T-helper 2 cell treated with Interferon-gamma antibody and Interleukin-4, amounts not matched to agents 5 μg/mL and 100 μg/mL, for 36 hours (primary cell): ENCODE measurements around the gene NPAS3.

Source experiments
- DNase-seq: peaks from one replicate; pipeline ENCODE4 v3.0.0; 2021; ENCODE audit warnings: low spot score
- H3K27ac Mint-ChIP-seq: one replicate; pipeline ENCODE4 v1.8.0; 2021; ENCODE audit warnings: mild to moderate bottlenecking, mixed read lengths
- H3K27me3 Mint-ChIP-seq: one replicate; pipeline ENCODE4 v1.8.0; 2021; ENCODE audit warnings: low read depth, mixed read lengths
- H3K36me3 Mint-ChIP-seq: one replicate; pipeline ENCODE4 v1.8.0; 2021; ENCODE audit warnings: low read depth, mixed read lengths
- H3K4me1 Mint-ChIP-seq: one replicate; pipeline ENCODE4 v1.8.0; 2021; ENCODE audit warnings: low read depth, mixed read lengths
- H3K4me3 Mint-ChIP-seq: one replicate; pipeline ENCODE4 v1.8.0; 2022; ENCODE audit warnings: mild to moderate bottlenecking, moderate library complexity, mixed read lengths
- H3K9me3 Mint-ChIP-seq: one replicate; pipeline ENCODE4 v1.8.0; 2021; ENCODE audit warnings: mixed read lengths

NPAS3 gene

GRCh38 chr14:32968972-32969544 lies 30.4 kb downstream of the NPAS3 start:
- Mint-ChIP-seq H3K27me3 (no peaks in the 10 kb centered on the region), H3K4me1 (no peaks in the 10 kb centered on the region), H3K9me3 (no peaks in the 10 kb centered on the region), H3K4me3 (no peak overlapping the region), H3K36me3 (no peaks in the 10 kb centered on the region), H3K27ac (no peak overlapping the region)
- DNase-seq: no peak

- H3K4me3 Mint-ChIP-seq: no peak overlapping the region
- H3K27me3 Mint-ChIP-seq: no peaks in the 10 kb centered on the region
- H3K36me3 Mint-ChIP-seq: no peaks in the 10 kb centered on the region
- H3K9me3 Mint-ChIP-seq: no peaks in the 10 kb centered on the region
- no peak for DNase-seq
- H3K4me1 Mint-ChIP-seq: no peaks in the 10 kb centered on the region
- H3K27ac Mint-ChIP-seq: no peak overlapping the region
These were observed 39.2 kb downstream of the NPAS3 start for GRCh38 chr14:32977913-32978312.

- Mint-ChIP-seq H3K27ac (no peak overlapping the region), H3K4me1 (no peaks in the 10 kb centered on the region), H3K4me3 (no peak overlapping the region), H3K9me3 (no peaks in the 10 kb centered on the region), H3K36me3 (no peaks in the 10 kb centered on the region), H3K27me3 (no peaks in the 10 kb centered on the region)
- no peak for DNase-seq
These were observed 40.1 kb downstream of the NPAS3 start for GRCh38 chr14:32978691-32979255.

- Mint-ChIP-seq H3K27ac (no peak overlapping the region), H3K4me1 (no peaks in the 10 kb centered on the region), H3K4me3 (no peak overlapping the region), H3K27me3 (no peaks in the 10 kb centered on the region), H3K9me3 (no peaks in the 10 kb centered on the region), H3K36me3 (no peaks in the 10 kb centered on the region)
- no peak for DNase-seq
These were observed 41.7 kb downstream of the NPAS3 start for GRCh38 chr14:32980178-32980901.

GRCh38 chr14:32980902-32981501 lies 42.3 kb downstream of the NPAS3 start:
- no peak overlapping the region for H3K4me3 Mint-ChIP-seq
- no peaks in the 10 kb centered on the region for H3K27me3 Mint-ChIP-seq
- no peak for DNase-seq
- H3K27ac Mint-ChIP-seq: no peak overlapping the region
- H3K9me3 Mint-ChIP-seq: no peaks in the 10 kb centered on the region
- H3K4me1 Mint-ChIP-seq: no peaks in the 10 kb centered on the region
- H3K36me3 Mint-ChIP-seq: no peaks in the 10 kb centered on the region

- no peaks in the 10 kb centered on the region for H3K27me3 Mint-ChIP-seq
- no peaks in the 10 kb centered on the region for H3K4me1 Mint-ChIP-seq
- H3K27ac Mint-ChIP-seq: no peak overlapping the region
- no peak overlapping the region for H3K4me3 Mint-ChIP-seq
- H3K36me3 Mint-ChIP-seq: no peaks in the 10 kb centered on the region
- H3K9me3 Mint-ChIP-seq: peaks cover 4% of the 10 kb centered on the region
- DNase-seq: no peak
These were observed 45.7 kb downstream of the NPAS3 start for GRCh38 chr14:32984241-32984930.

GRCh38 chr14:32985866-32986265 lies 47.2 kb downstream of the NPAS3 start:
- Mint-ChIP-seq H3K27ac (no peak overlapping the region), H3K27me3 (no peaks in the 10 kb centered on the region)

GRCh38 chr14:32986791-32987540 lies 48.3 kb downstream of the NPAS3 start:
- Mint-ChIP-seq H3K27me3 (no peaks in the 10 kb centered on the region), H3K36me3 (no peaks in the 10 kb centered on the region), H3K27ac (no peak overlapping the region), H3K9me3 (peaks cover 8% of the 10 kb centered on the region), H3K4me1 (no peaks in the 10 kb centered on the region), H3K4me3 (no peak overlapping the region)
- no peak for DNase-seq

More at GRCh38 chr14:32985866-32986265, 47.2 kb downstream of the NPAS3 start:
- H3K4me1 Mint-ChIP-seq: no peaks in the 10 kb centered on the region
- no peaks in the 10 kb centered on the region for H3K36me3 Mint-ChIP-seq
- H3K9me3 Mint-ChIP-seq: peaks cover 8% of the 10 kb centered on the region
- no peak for DNase-seq
- H3K4me3 Mint-ChIP-seq: no peak overlapping the region

- no peaks in the 10 kb centered on the region for H3K36me3 Mint-ChIP-seq
- no peak overlapping the region for H3K27ac Mint-ChIP-seq
- no peak for DNase-seq
- no peaks in the 10 kb centered on the region for H3K4me1 Mint-ChIP-seq
- peaks cover 12% of the 10 kb centered on the region for H3K9me3 Mint-ChIP-seq
- H3K4me3 Mint-ChIP-seq: no peak overlapping the region
- no peaks in the 10 kb centered on the region for H3K27me3 Mint-ChIP-seq
These were observed 53.0 kb downstream of the NPAS3 start for GRCh38 chr14:32991691-32992090.

- Mint-ChIP-seq H3K4me1 (no peaks in the 10 kb centered on the region), H3K27ac (no peak overlapping the region), H3K36me3 (no peaks in the 10 kb centered on the region), H3K4me3 (no peak overlapping the region), H3K27me3 (no peaks in the 10 kb centered on the region), H3K9me3 (peaks cover 10% of the 10 kb centered on the region)
- DNase-seq: no peak
These were observed 55.2 kb downstream of the NPAS3 start for GRCh38 chr14:32993921-32994320.

GRCh38 chr14:32996343-32996742 lies 57.7 kb downstream of the NPAS3 start:
- Mint-ChIP-seq H3K27ac (no peak overlapping the region), H3K9me3 (peaks cover 5% of the 10 kb centered on the region), H3K36me3 (no peaks in the 10 kb centered on the region), H3K4me1 (no peaks in the 10 kb centered on the region), H3K27me3 (no peaks in the 10 kb centered on the region), H3K4me3 (no peak overlapping the region)
- no peak for DNase-seq

GRCh38 chr14:32998433-32998832 lies 59.8 kb downstream of the NPAS3 start:
- no peaks in the 10 kb centered on the region for H3K4me1 Mint-ChIP-seq
- no peak overlapping the region for H3K4me3 Mint-ChIP-seq
- H3K36me3 Mint-ChIP-seq: no peaks in the 10 kb centered on the region
- no peaks in the 10 kb centered on the region for H3K27me3 Mint-ChIP-seq
- no peak for DNase-seq
- H3K27ac Mint-ChIP-seq: no peak overlapping the region
- peaks cover 5% of the 10 kb centered on the region for H3K9me3 Mint-ChIP-seq

GRCh38 chr14:33009673-33010072 lies 71.0 kb downstream of the NPAS3 start:
- no peak overlapping the region for H3K27ac Mint-ChIP-seq
- H3K4me3 Mint-ChIP-seq: no peak overlapping the region
- H3K9me3 Mint-ChIP-seq: no peaks in the 10 kb centered on the region
- no peaks in the 10 kb centered on the region for H3K36me3 Mint-ChIP-seq
- no peak for DNase-seq
- H3K27me3 Mint-ChIP-seq: no peaks in the 10 kb centered on the region
- no peaks in the 10 kb centered on the region for H3K4me1 Mint-ChIP-seq
